ENCODE data around the gene ANO7. TPM values are rescaled to one million over a fixed set of nuclear protein-coding genes. Genes with fewer than 3 reads are reported as not detected.

ANO7 gene, protein sequence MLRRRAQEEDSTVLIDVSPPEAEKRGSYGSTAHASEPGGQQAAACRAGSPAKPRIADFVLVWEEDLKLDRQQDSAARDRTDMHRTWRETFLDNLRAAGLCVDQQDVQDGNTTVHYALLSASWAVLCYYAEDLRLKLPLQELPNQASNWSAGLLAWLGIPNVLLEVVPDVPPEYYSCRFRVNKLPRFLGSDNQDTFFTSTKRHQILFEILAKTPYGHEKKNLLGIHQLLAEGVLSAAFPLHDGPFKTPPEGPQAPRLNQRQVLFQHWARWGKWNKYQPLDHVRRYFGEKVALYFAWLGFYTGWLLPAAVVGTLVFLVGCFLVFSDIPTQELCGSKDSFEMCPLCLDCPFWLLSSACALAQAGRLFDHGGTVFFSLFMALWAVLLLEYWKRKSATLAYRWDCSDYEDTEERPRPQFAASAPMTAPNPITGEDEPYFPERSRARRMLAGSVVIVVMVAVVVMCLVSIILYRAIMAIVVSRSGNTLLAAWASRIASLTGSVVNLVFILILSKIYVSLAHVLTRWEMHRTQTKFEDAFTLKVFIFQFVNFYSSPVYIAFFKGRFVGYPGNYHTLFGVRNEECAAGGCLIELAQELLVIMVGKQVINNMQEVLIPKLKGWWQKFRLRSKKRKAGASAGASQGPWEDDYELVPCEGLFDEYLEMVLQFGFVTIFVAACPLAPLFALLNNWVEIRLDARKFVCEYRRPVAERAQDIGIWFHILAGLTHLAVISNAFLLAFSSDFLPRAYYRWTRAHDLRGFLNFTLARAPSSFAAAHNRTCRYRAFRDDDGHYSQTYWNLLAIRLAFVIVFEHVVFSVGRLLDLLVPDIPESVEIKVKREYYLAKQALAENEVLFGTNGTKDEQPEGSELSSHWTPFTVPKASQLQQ
- total RNA-seq = 1.1 TPM
- long read RNA-seq, partial matches to known transcripts = 0 of 3 reads
- long read RNA-seq, other reads (novel, unspliced or antisense) = 2 of 3 reads

DNA sequence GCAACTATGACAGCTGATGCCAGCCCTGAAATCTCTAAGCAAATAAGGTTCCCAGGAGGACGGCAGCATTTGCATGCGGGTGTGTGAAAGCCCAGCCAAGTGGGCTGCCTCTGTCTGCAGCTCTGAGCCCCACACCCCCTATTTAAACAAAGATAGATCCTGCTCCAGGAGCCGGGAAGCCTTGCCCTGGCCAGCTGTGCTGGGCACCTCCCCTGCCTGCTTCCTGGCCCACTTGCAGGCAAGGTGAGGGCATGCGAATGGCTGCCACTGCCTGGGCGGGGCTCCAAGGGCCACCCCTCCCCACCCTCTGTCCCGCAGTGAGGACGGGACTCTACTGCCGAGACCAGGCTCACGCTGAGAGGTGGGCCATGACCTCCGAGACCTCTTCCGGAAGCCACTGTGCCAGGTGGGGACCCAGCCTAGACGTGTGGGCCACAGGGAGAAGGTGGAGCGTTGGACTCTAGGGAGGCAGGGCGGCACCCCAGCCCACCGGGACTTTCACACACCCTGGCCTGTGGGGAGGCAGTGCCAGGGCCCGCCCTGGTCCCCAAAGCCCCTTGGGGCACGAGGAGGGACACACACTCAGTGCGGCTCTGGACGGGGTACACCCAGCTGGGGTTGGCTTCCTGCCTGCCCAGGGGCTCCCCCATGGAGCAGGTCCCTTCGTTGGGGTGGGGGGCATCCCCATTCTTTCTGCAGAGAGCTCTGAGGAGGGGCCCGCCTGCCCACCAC, at the start of gene ANO7:
ANO7 (plus strand) TSS at position 317 of the 732 bp plus-strand sequence. CDS start 1,387 bp downstream, outside the sequence.
- ATAC-seq (no peak), DNase-seq (no peak)
- intact Hi-C loops (cut with micrococcal nuclease) = no loop called here

DNA sequence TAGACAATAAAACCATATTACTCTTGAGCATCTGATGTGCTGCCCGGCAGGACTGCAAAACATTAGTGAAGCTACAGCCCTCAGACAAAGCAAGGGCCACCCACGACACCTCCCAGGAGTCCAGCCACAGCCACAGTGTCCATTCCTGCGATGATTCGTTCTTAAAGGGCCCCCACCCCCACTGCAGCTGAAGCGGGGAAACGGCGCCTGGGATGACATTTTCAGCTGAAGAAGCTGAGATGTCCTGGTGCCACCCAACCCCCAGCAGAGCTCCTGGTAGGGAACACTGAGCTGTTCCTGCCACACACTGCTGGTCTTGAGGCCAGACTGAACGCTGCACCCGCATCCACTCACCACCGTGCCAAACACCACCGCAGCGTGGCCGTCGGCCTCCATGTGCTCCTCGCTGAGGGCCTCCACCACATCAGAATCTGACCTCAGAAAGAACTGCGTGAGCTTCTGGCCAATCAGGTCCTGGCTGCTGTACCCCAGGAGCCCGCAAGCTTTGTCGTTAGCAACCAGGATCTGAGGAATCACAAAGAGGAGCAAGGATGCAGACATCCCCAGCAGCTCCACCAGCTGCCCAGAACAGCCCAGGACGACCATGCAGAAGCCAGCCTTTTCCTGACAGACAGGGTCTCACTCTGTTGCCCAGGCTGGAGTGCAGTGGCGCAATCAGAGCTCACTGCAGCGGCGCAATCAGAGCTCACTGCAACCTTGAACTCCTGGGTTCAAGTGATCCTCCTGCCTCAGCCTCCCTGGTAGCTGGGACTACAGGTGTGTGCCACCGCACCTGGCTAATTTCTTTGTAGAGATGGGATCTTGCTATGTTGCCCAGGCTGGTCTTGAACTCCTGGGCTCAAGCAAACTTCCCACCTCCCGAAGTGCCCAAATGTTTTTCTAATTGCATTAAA, 48.7 kb upstream of the ANO7 start:
- DNase-seq (no peak), ATAC-seq (no peak)
- intact Hi-C loops (cut with micrococcal nuclease) = no loop called here

GRCh38 chr2:241140445-241140840, 48.0 kb upstream of the ANO7 start:
- ATAC-seq (no peak), DNase-seq (no peak)
- intact Hi-C loops (cut with micrococcal nuclease) = no loop called here

DNA sequence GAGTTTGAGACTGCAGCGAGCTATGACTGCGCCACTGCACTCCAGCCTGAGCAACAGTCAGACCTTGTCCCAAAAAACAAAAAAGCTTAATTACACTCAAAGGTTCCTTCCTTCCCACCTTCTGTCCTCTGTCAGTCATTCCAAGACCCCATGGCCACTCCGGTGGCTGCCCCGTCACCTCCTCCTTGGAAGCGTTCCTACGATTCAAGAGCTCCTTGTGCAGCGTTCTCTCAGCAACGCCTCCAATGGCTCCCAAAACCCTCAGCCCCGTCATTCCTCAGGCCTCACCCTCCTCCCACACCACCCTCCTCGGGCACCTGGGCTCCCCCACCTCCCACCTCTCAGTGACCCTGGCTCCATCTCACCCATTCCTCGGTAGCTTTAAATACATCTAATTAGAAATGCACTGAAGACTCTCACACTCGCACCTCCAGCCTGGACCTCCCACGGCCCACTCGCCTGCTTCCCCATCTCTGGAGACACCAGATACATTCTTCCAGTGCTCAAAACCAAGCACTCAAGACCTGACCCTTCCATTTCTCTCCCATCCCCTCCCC, 47.2 kb upstream of the ANO7 start:
- intact Hi-C loops (cut with micrococcal nuclease) = no loop called here
- ATAC-seq (no peak), DNase-seq (no peak)

DNA sequence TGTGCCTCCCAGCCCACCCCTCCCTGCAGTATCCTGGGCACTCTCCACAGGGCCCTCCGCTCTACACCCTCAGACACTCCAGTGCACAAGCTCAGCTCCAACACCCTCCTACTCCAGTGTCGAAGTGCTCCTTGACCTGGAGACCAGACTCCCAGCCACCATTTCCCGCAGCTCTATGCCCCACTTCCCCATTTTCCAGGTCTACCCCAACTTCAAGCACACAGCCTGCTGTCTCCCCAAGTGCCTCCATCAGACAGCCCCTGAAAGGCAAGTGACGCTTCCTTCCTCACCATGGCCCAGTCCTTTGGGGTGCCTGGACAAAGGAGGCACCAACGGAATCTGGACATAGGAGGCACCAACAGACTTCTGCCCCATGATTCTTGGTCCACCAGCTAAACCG, 46.4 kb upstream of the ANO7 start:
- no peak for DNase-seq
- ATAC-seq = no peak
- intact Hi-C loops (cut with micrococcal nuclease) = no loop called here

GRCh38 chr2:241142593-241142992, 45.9 kb upstream of the ANO7 start:
- intact Hi-C loops (cut with micrococcal nuclease) = no loop called here
- no peak for DNase-seq
- no peak for ATAC-seq

GRCh38 chr2:241146286-241146685, 42.2 kb upstream of the ANO7 start:
- intact Hi-C loops (cut with micrococcal nuclease) = no loop called here
- ATAC-seq (no peak), DNase-seq (no peak)

DNA sequence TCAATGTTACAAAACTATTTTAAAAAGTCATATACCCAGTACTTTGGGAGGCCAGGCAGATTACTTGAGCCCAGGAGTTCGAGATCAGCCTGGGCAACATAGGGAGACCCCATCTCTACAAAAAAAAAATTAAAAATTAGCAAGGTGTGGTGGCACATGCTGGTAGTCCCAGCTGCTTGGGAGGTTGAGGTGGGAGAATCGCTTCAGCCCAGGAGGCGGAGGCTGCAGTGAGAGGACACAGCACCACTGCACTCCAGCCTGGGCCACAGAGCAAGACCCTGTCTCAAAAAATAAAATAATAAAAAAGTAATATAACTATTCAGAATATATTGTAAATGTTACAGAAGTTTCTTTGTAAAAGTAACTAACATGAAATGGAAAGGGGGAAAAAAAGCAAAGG, 41.1 kb upstream of the ANO7 start:
- DNase-seq = no peak
- no peak for ATAC-seq
- intact Hi-C loops (cut with micrococcal nuclease) = no loop called here

GRCh38 chr2:241148239-241148638, 40.2 kb upstream of the ANO7 start:
- DNase-seq (no peak), ATAC-seq (no peak)
- intact Hi-C loops (cut with micrococcal nuclease) = no loop called here

- peak; percentile 95 for ATAC-seq
- peak; percentile 94 for DNase-seq
- intact Hi-C loops (cut with micrococcal nuclease) = no loop called here
Measured at GRCh38 chr2:241148891-241149674, 39.4 kb upstream of the ANO7 start, which contains the start of gene PASK. Gene PASK, minus strand, starts transcription at chr2:241149472. Its CDS starts 6,440 bp downstream, at chr2:241143032.

- intact Hi-C loops (cut with micrococcal nuclease) = no loop called here
- peak; percentile 20 for ATAC-seq
Measured at GRCh38 chr2:241149675-241149924, 38.9 kb upstream of the ANO7 start.

DNA sequence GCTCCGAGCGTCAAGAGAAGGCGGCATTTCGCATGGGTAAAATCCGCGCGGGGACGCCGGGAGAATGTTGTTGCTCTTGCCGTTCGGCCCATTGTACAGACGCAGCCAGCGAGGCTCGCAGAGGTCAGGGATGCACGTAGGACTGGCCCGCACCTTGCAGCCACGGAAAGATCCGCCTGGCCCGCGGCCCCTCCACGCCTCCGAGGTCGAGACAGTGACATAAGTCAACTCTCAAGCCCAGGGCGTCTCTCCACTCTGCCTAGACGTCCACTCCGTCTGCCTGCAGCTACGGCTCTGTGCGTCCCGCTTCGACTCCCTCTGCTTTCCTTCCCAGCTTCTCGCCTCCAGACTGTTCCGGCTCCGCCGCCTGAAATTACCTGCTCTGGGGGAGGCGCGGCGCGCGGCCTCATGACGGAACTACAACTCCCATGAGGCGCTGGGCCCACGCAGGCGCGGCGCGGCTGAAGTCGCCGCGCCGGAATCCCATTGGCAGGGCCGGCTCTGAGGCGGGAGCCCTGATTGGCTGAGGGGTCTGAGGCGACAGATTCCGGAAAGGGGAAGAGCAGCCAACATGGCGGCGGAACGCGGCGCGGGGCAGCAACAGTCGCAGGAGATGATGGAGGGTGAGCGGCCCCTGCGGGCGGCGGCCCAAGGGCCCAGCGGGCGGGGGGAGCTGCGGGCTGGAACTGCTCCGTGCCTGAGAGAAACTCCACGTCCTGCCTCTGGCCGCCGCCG, 38.4 kb upstream of the ANO7 start, which contains the start of gene PPP1R7:
PPP1R7 (plus strand) TSS at position 543 of the 735 bp plus-strand sequence; CDS start at position 572, 29 bp downstream.
- peak; percentile 97 for ATAC-seq
- peak; percentile 97 for DNase-seq
- intact Hi-C loops (cut with micrococcal nuclease) = no loop called here

More at GRCh38 chr2:241149675-241149924, 38.9 kb upstream of the ANO7 start:
- no peak for DNase-seq

GRCh38 chr2:241150660-241151530, 37.6 kb upstream of the ANO7 start:
- ATAC-seq = peak; percentile 11
- no peak for DNase-seq
- intact Hi-C loops (cut with micrococcal nuclease) = no loop called here

DNA sequence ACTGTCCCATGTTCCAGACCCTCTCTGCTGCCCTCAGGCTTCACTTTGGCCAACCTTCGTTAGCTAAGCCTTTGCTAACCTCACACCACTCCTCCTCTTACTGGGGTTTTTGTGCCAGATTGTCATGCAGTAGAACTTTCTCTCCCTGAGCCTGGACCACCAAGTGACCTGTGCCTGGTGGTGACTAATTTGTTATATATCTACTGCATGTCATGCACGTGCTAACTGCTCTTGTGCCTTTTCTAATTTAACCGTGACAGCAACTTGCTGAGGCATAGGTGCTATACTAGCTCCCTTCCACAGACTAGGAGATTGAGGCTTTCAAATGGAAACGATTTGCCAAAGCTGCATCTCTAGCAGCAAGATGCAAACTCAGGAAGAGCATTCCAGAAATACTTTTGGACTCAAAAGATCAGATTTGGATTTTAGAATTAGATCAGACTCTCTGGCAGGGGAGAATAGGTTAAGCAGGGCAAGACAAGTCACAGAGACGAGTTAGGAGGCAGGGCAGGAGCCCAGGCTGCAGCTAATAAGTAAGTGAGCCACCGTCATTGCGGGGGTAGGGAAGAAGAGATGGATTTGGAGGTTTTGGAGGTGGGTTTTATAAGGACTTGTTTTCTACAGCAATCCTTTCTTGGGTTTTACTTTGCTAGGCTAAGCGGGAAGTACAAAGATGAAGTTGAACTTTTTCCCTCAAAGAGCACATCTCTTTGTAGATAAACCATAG, 36.4 kb upstream of the ANO7 start:
- ATAC-seq (no peak), DNase-seq (no peak)
- intact Hi-C loops (cut with micrococcal nuclease) = no loop called here

- intact Hi-C loops (cut with micrococcal nuclease) = no loop called here
- ATAC-seq = no peak
- no peak for DNase-seq
Measured at GRCh38 chr2:241153616-241154015, 34.9 kb upstream of the ANO7 start.
